NB4 (cell line): ENCODE results near the gene MLLT6.

Experiments
- DNase-seq: peaks from one replicate; pipeline ENCODE4 v3.0.0; 2010; ENCODE audit warnings: low read depth
- H3K4me3 ChIP-seq: one replicate; pipeline ENCODE4 v1.5.1; 2011; ENCODE audit warnings: mild to moderate bottlenecking, low read depth, low read length, moderate library complexity
- CTCF ChIP-seq: IDR thresholded peaks from one replicate; pipeline ENCODE4 v1.5.1; 2012; ENCODE audit warnings: low read depth, low read length
- MAX ChIP-seq: IDR thresholded peaks from 2 replicates; pipeline ENCODE4 v1.6.1; 2011; ENCODE audit warnings: low read depth, low read length
- MYC ChIP-seq: IDR thresholded peaks from 2 replicates; pipeline ENCODE4 v1.6.1; 2011; ENCODE audit warnings: low read depth, low read length
- POLR2A ChIP-seq: IDR thresholded peaks from 2 replicates; pipeline ENCODE4 v1.6.1; 2011; ENCODE audit warnings: mild to moderate bottlenecking; ENCODE audit not compliant: insufficient read length; ENCODE audit errors: extremely low read depth

MLLT6 gene

GRCh38 chr17:38704606-38705522, at the start of gene MLLT6:
Gene MLLT6 (plus strand): TSS chr17:38705273. CDS start chr17:38705633, 360 bp downstream.
- peak; percentile 90 for DNase-seq
- peak within 1 kb of the TSS; percentile 80 for H3K4me3 ChIP-seq
- TF ChIP-seq MYC: peak; percentile 18; the same call in 1 of the 2 replicates
- TF ChIP-seq POLR2A: no peak

GRCh38 chr17:38656959-38657823, 47.9 kb upstream of the MLLT6 start:
- TF ChIP-seq MYC (no peak), MAX (no peak), CTCF (no peak), POLR2A (no peak)
- no peak for DNase-seq
- no peak overlapping the region for H3K4me3 ChIP-seq

GRCh38 chr17:38657824-38658740, 47.0 kb upstream of the MLLT6 start:
- no peak overlapping the region for H3K4me3 ChIP-seq
- TF ChIP-seq MYC (no peak), CTCF (no peak), POLR2A (no peak), MAX (no peak)
- DNase-seq: no peak

- TF ChIP-seq MYC (no peak), POLR2A (no peak), MAX (0 out of 2 replicates have a peak, but pooled peaks have one; percentile 11)
- peak; percentile 75 for DNase-seq
- no peak overlapping the region for H3K4me3 ChIP-seq
Measured at GRCh38 chr17:38658741-38659345, 46.2 kb upstream of the MLLT6 start.

GRCh38 chr17:38659415-38659814, 45.7 kb upstream of the MLLT6 start:
- no peak for TF ChIP-seq MAX
- TF ChIP-seq POLR2A: no peak
- TF ChIP-seq CTCF: no peak
- no peak for TF ChIP-seq MYC
- H3K4me3 ChIP-seq: no peak overlapping the region
- DNase-seq: no peak
